GM10847 (cell line): ENCODE results near the gene PMIS2.
A peak's percentile ranks its signal among the peaks of the same experiment; 100 is the strongest.

Experiments
- POLR2A ChIP-seq: IDR thresholded peaks from 2 replicates; pipeline ENCODE4 v1.6.1; 2011; ENCODE audit not compliant: insufficient read length; ENCODE audit errors: extremely low read depth

PMIS2 gene

DNA sequence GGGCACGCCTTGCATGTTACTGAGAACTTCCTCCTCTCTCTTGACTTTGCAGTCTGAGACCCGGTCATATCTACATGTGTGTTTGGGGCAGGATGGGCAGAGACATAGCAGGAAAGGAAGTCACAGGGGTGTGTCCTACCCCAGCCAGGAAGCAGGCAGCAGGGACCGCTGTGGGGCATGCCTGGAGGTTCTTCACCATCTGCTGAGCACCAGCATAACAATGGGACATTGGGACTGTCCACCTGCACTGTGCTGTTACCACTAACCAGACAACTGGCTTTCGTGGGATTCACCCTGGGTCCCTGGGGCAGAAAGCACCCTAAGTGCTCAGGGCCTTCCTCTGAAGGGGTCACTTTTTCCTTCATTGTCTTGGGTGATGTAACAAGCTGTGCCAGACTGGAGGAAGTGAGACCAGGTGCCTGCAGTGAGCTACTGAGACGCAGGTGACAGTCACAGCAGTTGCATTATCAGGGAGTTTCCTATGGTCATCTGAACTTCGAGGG lies 23.9 kb downstream of the PMIS2 start:
- no peak for TF ChIP-seq POLR2A

DNA sequence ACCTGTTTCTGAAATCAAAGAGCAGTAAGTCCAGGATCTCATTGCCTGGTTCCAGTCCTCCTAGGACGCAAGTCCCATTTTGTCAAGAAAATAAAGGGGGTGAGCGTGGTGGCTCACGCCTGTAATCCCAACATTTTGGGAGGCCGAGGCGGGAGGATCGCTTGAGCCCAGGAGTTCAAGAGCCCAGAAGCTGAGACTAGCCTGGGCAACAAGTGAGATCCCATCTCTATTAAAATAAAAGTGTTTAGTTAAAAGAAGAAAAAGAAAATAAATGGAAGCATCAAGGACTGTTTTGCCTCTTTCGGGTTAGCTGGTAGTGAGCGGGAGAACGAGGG lies 26.2 kb downstream of the PMIS2 start:
- TF ChIP-seq POLR2A: no peak

- peak; percentile 74 for TF ChIP-seq POLR2A
These were observed 26.8 kb downstream of the PMIS2 start, which contains the start of gene HAUS5 for GRCh38 chr19:35612559-35613321. Gene HAUS5 (plus strand): TSS chr19:35612735. CDS start chr19:35612795, 60 bp downstream.

DNA sequence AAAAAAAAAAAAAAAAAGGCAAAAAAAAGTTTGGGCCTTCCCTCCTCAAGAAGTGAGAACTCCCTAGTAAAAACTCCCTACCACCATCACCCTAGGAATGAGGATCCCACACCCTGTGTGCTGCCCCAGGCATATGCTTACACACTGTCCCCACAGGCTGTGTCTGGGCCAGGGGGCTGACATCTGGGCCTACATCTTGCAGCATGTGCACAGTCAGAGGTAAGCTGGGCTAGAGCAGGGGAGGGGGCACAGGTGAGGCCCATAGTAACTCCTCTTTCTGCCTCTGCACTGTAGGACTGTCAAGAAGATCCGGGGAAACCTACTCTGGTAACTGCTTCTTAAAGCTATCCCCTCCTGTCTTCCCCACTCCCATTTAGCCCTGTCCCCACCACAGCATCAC lies 27.6 kb downstream of the PMIS2 start:
- no peak for TF ChIP-seq POLR2A

- TF ChIP-seq POLR2A: no peak
These were observed 29.1 kb downstream of the PMIS2 start for GRCh38 chr19:35615036-35615435.

DNA sequence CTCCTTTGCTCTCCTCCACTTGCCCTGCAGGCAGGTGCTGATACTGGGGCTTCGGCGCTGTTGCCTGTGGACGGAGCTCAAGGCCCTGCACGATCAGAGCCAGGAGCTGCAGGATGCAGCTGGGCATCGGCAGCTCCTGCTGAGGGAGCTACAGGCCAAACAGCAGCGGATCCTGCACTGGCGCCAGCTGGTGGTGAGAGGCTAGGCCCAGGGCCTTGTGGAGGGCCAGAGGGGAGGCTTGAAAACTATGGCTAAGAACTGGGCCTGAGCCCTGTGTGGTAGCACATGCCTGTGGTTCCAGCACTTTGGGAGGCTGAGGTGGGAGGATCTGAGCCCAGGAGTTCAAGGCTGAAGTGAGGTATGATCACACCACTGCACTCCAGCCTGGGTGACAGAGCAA lies 32.9 kb downstream of the PMIS2 start:
- no peak for TF ChIP-seq POLR2A

DNA sequence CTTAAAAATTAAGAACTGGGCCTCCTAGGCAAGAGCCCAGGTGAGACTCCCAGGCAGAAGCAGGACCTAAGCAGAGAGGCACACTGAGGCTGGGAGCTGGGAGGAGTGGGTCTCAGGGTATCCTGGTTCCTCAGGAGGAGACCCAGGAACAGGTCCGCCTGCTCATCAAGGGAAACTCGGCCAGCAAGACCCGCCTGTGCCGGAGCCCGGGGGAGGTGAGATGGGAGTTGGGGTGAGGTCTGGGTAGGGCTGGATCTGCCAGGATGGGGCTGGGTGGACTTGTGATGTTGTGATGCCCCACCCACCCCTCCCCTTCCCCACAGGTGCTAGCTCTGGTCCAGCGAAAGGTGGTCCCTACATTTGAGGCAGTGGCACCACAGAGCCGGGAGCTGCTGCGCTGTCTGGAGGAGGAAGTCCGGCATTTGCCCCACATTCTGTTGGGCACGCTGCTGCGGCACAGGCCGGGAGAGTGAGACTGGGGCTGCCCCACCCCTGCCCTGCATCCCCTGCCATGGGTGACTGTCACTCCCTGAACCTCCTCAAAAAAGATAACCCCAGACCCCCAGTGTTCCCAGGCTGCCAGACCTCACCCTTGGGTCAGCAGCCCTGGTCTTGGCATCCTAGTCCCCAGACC lies 33.4 kb downstream of the PMIS2 start:
- TF ChIP-seq POLR2A: no peak

DNA sequence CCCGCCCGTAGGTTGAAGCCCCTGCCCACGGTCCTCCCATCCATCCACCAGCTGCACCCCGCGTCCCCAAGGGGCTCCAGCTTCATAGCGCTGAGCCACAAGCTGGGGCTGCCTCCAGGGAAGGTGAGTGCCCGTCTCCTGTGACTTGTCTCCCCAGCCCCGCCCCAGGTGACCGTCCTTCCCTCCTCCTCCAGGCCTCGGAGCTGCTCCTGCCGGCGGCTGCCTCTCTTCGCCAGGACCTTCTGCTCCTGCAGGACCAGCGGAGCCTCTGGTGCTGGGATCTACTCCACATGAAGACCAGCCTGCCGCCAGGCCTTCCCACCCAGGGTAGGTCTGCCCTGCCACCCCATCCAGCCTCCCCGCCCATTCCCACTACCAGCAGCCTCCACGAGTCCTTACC lies 34.0 kb downstream of the PMIS2 start:
- TF ChIP-seq POLR2A: no peak

DNA sequence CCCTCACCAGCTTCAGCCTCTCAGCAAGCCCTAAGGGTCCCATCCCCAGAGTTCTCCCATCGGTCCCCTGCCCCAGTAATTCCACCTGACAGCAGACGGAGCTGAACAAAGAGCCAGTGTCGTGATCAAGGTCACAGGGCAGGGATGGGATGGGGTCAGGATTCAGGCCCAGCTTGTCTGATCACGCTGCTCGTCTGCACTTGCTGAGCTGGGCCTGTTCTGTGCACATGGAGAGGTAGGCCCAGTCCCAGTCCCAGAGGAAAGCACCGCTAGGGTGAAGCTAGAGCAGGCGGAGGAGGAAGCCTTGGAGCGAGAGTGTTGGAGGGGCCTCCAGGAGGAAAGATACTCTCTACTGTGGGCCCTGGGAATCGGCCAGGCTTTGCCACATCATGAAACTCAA lies 35.7 kb downstream of the PMIS2 start:
- TF ChIP-seq POLR2A: no peak

DNA sequence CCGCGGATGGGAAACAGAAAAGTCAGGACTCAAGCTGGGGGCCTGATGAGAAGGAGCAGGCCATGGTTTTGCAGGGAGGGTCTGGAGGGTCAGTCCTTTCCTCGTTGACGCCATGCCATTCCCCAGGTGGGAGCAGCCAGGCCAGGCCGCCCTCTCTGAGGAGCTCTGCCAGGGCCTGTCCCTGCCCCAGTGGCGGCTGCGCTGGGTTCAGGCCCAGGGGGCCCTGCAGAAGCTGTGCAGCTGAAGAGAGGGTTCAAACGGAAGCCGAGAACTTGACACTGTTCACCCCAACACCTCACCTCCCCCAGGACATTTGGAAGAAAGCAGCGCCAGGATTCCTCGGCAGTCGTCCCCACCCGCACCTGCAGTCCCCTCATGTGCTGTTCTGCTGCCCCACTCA lies 36.8 kb downstream of the PMIS2 start:
- TF ChIP-seq POLR2A: no peak

GRCh38 chr19:35623327-35624010 lies 37.5 kb downstream of the PMIS2 start:
- no peak for TF ChIP-seq POLR2A

GRCh38 chr19:35628264-35628564 lies 42.2 kb downstream of the PMIS2 start:
- TF ChIP-seq POLR2A: no peak

DNA sequence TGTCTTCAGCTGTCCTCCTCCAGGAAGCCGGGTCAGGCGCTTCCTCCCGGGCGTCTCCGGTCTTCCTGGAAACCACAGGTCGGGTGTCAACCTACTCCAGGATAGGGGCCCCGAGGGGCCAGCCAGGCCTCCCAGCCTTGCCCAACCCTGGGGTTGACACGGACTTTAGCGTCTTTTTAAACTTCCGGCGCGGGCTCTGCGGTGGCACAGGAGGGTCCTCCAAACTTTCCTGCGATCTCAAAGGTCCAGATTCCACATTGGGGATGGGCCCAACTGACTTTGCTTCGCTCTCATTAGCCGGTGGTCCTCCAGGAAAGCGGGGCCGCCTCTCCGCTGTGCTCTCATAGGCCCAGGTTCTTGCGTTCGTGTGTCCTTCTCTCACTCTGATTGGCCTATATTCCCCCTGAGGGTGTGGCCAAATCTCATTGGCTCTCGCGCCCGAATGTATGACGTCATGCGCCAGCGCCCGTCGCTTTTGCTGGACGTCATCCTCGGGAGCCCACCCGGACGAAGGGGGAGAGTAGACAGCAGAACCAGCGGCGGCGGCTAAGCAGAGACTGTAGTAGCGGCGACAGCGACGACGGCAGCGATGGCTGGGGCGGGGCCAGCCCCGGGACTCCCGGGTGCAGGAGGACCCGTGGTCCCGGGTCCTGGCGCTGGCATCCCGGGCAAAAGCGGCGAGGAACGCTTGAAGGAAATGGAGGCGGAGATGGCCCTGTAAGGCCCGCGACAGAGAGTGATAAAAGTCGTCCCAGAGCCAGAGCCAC lies 42.8 kb downstream of the PMIS2 start, which contains the start of gene RBM42:
Gene RBM42 (plus strand): TSS at position 472 of the 767 bp plus-strand sequence. CDS start 118 bp downstream, at position 590.
- TF ChIP-seq POLR2A: peak; percentile 35

DNA sequence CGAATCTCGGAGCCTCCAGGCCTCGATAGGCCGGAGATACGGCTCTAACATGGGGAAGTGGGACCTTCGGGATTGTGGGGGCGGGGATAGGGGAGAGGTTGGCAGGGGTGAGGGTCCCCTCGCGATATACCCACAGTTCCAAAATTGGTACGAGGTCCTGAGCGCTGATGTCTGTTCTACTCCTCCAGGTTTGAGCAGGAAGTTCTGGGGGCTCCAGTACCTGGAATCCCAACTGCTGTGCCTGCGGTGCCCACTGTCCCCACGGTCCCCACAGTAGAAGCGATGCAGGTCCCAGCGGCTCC lies 43.3 kb downstream of the PMIS2 start:
- no peak for TF ChIP-seq POLR2A

DNA sequence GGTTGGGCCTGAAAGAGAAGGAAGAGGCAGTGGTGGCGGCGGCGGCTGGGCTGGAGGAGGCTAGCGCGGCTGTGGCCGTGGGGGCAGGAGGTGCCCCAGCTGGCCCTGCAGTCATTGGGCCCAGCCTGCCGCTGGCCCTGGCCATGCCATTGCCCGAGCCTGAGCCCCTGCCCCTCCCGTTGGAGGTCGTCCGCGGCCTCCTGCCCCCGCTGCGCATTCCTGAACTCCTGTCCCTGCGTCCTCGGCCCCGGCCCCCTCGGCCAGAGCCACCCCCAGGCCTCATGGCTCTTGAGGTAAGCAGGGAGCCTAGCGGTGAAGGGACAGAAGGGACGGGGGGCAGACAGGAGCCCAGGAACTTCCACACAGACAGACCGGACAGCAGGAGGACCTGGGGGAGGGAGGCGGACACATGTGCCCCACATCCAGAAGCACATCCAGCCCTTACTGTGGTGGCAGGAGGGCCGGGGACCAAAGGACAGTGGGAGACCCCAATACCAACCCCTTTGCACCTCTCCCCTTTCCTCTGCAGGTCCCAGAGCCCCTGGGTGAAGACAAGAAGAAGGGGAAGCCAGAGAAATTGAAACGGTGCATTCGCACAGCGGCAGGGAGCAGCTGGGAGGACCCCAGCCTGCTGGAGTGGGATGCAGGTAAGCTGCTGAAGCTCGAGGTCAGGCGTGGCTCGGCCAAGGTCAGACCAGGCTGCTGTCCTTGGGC lies 47.9 kb downstream of the PMIS2 start:
- no peak for TF ChIP-seq POLR2A
